Testis (tissue), 2 donors: Measurements from ENCODE around the gene SORT1.

Experiments
- CTCF ChIP-seq, 3 experiments: fragments of 450-650 bp in 2 of 3; fragments of 200-600 bp in 1 of 3; sonication (generic) in 1 of 3; IDR thresholded peaks; one replicate each; pipeline ENCODE4 v1.5.1; 2016 to 2019; ENCODE audit warnings: antibody characterized with exemption in 3 of 3, mild to moderate bottlenecking in 2 of 3, moderate library complexity in 1 of 3
- POLR2A ChIP-seq: fragments of 450-650 bp; IDR thresholded peaks from one replicate; pipeline ENCODE4 v1.6.1; 2017; ENCODE audit warnings: antibody characterized with exemption, mild to moderate bottlenecking, moderate library complexity

- TF ChIP-seq CTCF (IDR thresholded peaks at IDR 0.05), result no peak
- no peak for TF ChIP-seq POLR2A
These were observed 82.4 kb downstream of the SORT1 start for GRCh38 chr1:109315288-109315687.
